K562 (cell line): Measurements from ENCODE around the gene BARX2. TPM values are rescaled to one million over a fixed set of nuclear protein-coding genes. Genes with fewer than 3 reads are reported as not detected.

Experiments
- ATAC-seq: fragments of 200-7000 bp; cut with Tn5 transposase; 3 replicates; pipeline ENCODE4 v1.9.1; 2020; ENCODE audit warnings: moderate library complexity
- BruUV-seq: library from RNA; stranded (reverse); fragments of 400-500 nt; replicated peaks from 2 replicates; lab custom pipeline; 2021; lab: Mats Ljungman, UMichigan
- CTCF ChIA-PET: fragments of 300-600 bp; formaldehyde crosslinking; extraction: SDS; loops from one replicate; lab custom pipeline; 2021; ENCODE audit warnings: low intra/inter-chr PET ratio; lab: Yijun Ruan, JAX
- POLR2A ChIA-PET: fragments of 300-600, 350-650 bp; sonication (Branson Sonifier 250); formaldehyde crosslinking; extraction: SDS; loops from one replicate; lab custom pipeline; 2021; ENCODE audit warnings: antibody characterized with exemption, inconsistent platforms; lab: Yijun Ruan, JAX
- DNase-seq, 4 experiments: peaks; one replicate each; pipeline versions ENCODE4 v3.0.0 to v3.0.0-alpha.2; 2011 to 2018; ENCODE audit warnings: low spot score in 3 of 4, mixed read lengths in 3 of 4; ENCODE audit errors: extremely low read depth in 1 of 4
- FAIRE-seq: peaks from 2 replicates; lab custom pipeline; 2011; peaks lifted over from hg19 to GRCh38; lab: Jason Lieb, UNC
- H2AFZ ChIP-seq: 2 replicates; pipeline ENCODE4 v1.6.0; 2011; ENCODE audit warnings: low read depth, low read length, control low read depth, inconsistent platforms
- H3K27ac ChIP-seq: fragments of 200-600 bp; 3 replicates; pipeline ENCODE4 v1.8.0; 2011; ENCODE audit warnings: low read depth, mild to moderate bottlenecking, control low read depth, inconsistent platforms, low read length, moderate library complexity, mixed read lengths; ENCODE audit errors: extremely low read depth
- H3K27me3 ChIP-seq, 2 experiments: fragments of 300-600 bp in 1 of 2; 2 replicates in 1 of 2; 3 replicates in 1 of 2; pipeline versions ENCODE4 v1.6.0 to v1.8.0; 2011; ENCODE audit warnings: inconsistent platforms in 2 of 2, low read length in 2 of 2, mild to moderate bottlenecking in 1 of 2, mixed read lengths in 1 of 2, moderate library complexity in 1 of 2; ENCODE audit not compliant: control insufficient read depth in 2 of 2, insufficient read depth in 2 of 2
- H3K36me3 ChIP-seq: fragments of 300-600 bp; 3 replicates; pipeline ENCODE4 v1.8.0; 2011; ENCODE audit warnings: mild to moderate bottlenecking, low read length, inconsistent platforms; ENCODE audit not compliant: control insufficient read depth, insufficient read depth
- H3K4me1 ChIP-seq, 2 experiments: fragments of 200-600 bp in 1 of 2; replicated peaks in 1 of 2; 2 replicates in 1 of 2; 3 replicates in 1 of 2; pipeline versions ENCODE4 v1.5.1 to v1.8.0; 2011; ENCODE audit warnings: inconsistent platforms in 2 of 2, low read length in 2 of 2, mild to moderate bottlenecking in 1 of 2, mixed read lengths in 1 of 2, moderate library complexity in 1 of 2; ENCODE audit not compliant: control insufficient read depth in 2 of 2, insufficient read depth in 2 of 2
- H3K4me2 ChIP-seq: 2 replicates; pipeline ENCODE4 v1.6.1; 2011; ENCODE audit warnings: low read length, control low read depth, inconsistent platforms, mixed read lengths; ENCODE audit not compliant: insufficient read depth
- H3K4me3 ChIP-seq: fragments of 200-600 bp; sonication (generic), shearing (Covaris generic); 2 replicates; pipeline ENCODE4 v1.5.1; 2016; ENCODE audit warnings: control low read depth, inconsistent platforms
- H3K79me2 ChIP-seq: fragments of 200-600 bp; 3 replicates; pipeline ENCODE4 v1.8.0; 2011; ENCODE audit warnings: low read length, inconsistent platforms; ENCODE audit not compliant: control insufficient read depth, insufficient read depth
- H3K9ac ChIP-seq, 2 experiments: 2 replicates each; pipeline versions ENCODE4 v1.6.0 to v1.6.1; 2011; ENCODE audit warnings: low read depth in 2 of 2, low read length in 2 of 2, control low read depth in 1 of 2, inconsistent platforms in 1 of 2, mild to moderate bottlenecking in 1 of 2, mixed read lengths in 1 of 2; ENCODE audit not compliant: insufficient read depth in 1 of 2
- H3K9me1 ChIP-seq: one replicate; pipeline ENCODE4 v1.6.0; 2011; ENCODE audit warnings: inconsistent platforms, mild to moderate bottlenecking, low read length, moderate library complexity; ENCODE audit not compliant: control insufficient read depth, insufficient read depth
- H3K9me3 ChIP-seq: replicated peaks from 2 replicates; pipeline ENCODE4 v1.5.1; 2011; ENCODE audit warnings: low read depth, low read length, inconsistent platforms; ENCODE audit not compliant: control insufficient read depth, insufficient read depth
- H4K20me1 ChIP-seq: replicated peaks from 2 replicates; pipeline ENCODE4 v1.6.1; 2011; ENCODE audit warnings: low read length, inconsistent platforms, mixed read lengths; ENCODE audit not compliant: control insufficient read depth, insufficient read depth
- DIDO1 ChIP-seq: fragments of 450-650 bp; IDR thresholded peaks from 2 replicates; pipeline ENCODE4 v1.6.1; 2016; ENCODE audit warnings: low read depth, missing biosample characterization, missing genetic modification characterization
- DPF2 ChIP-seq: fragments of 450-650 bp; IDR thresholded peaks from 2 replicates; pipeline ENCODE4 v1.6.1; 2016
- HMG20B ChIP-seq: fragments of 250-450 bp; sonication (Bioruptor Pico); IDR thresholded peaks from 2 replicates; pipeline ENCODE4 v1.5.0; 2021; ENCODE audit warnings: mild to moderate bottlenecking
- JUNB ChIP-seq: fragments of 450-650 bp; formaldehyde crosslinking; conservative IDR thresholded peaks from 2 replicates; pipeline ENCODE4 v1.4.0; 2020; ENCODE audit warnings: mild to moderate bottlenecking
- PTTG1 ChIP-seq: fragments of 450-650 bp; IDR thresholded peaks from 2 replicates; pipeline ENCODE4 v1.6.1; 2016; ENCODE audit warnings: low read depth, mild to moderate bottlenecking, missing genetic modification characterization, missing compliant biosample characterization
- TSC22D4 ChIP-seq: fragments of 450-650 bp; IDR thresholded peaks from 2 replicates; pipeline ENCODE4 v1.6.1; 2016; ENCODE audit warnings: missing genetic modification characterization, missing biosample characterization, control low read depth
- ZFP36 ChIP-seq: fragments of 150-350 bp; IDR thresholded peaks from 2 replicates; pipeline ENCODE4 v1.6.1; 2018; ENCODE audit warnings: low read length, low read depth; ENCODE audit not compliant: partially characterized antibody
- ZFX ChIP-seq: sonication (generic); formaldehyde crosslinking; IDR thresholded peaks from 2 replicates; pipeline ENCODE4 v1.8.0; 2022; ENCODE audit warnings: mild to moderate bottlenecking, missing genetic modification reagents, moderate library complexity
- ZNF212 ChIP-seq: fragments of 450-650 bp; formaldehyde crosslinking; IDR thresholded peaks from 2 replicates; pipeline ENCODE4 v1.4.0; 2020; ENCODE audit warnings: mild to moderate bottlenecking
- ZNF253 ChIP-seq: fragments of 250-450 bp; sonication (Bioruptor Pico); conservative IDR thresholded peaks from 2 replicates; pipeline ENCODE4 v1.6.1; 2021; ENCODE audit warnings: mild to moderate bottlenecking
- ZNF507 ChIP-seq: conservative IDR thresholded peaks from 2 replicates; pipeline ENCODE4 v1.6.1; 2017; ENCODE audit warnings: missing genetic modification characterization, missing compliant biosample characterization
- ZNF592 ChIP-seq: fragments of 450-650 bp; IDR thresholded peaks from 2 replicates; pipeline ENCODE4 v1.6.1; 2017; ENCODE audit warnings: antibody characterized with exemption, mild to moderate bottlenecking
- ZNF77 ChIP-seq: fragments of 250-450 bp; sonication (Bioruptor Pico); IDR thresholded peaks from 2 replicates; pipeline ENCODE4 v1.5.0; 2020
- ZNF830 ChIP-seq: fragments of 250-450 bp; sonication (Bioruptor Pico); IDR thresholded peaks from 2 replicates; pipeline ENCODE4 v1.5.0; 2021; ENCODE audit warnings: mild to moderate bottlenecking
- WGBS: fragments of 100-300 bp; shearing (Covaris generic); methylation state at CpG from one replicate; pipeline ENCODE4 v1.1.6; 2016; ENCODE audit warnings: low coverage, mixed read lengths; ENCODE audit not compliant: insufficient coverage; ENCODE audit errors: missing lambda C conversion rate; 5-methylcytosine and 5-hydroxymethylcytosine counted together
- in situ Hi-C: fragments of 300-500 bp; cut with MboI; formaldehyde crosslinking; loops from 4 replicates; pipeline ENCODE4 v1.15.0; 2018; ENCODE audit warnings: inconsistent platforms, mixed read lengths
- intact Hi-C: fragments of 100-400 bp; cut with micrococcal nuclease; formaldehyde crosslinking; loops from 2 replicates; pipeline ENCODE4 v1.14.2; 2022
- polyA plus RNA-seq, 8 experiments: library from polyadenylated mRNA; depleted of rRNA in 4 of 8; stranded (reverse) in 5 of 8; unstranded in 3 of 8; fragments of >200 nt; fragmentation: Nextera tagmentation in 2 of 8; fragmentation: Illumina TruSeq in 1 of 8; extraction: Ambion mirVana in 2 of 8; extraction: Trizol in 1 of 8; gene quantifications; 2 replicates each; pipeline versions ENCODE4 v1.2.1 to v1.2.3, GENCODE V29; 2011 to 2014; ENCODE audit warnings: inconsistent platforms in 1 of 8, missing spikeins in 1 of 8
- total RNA-seq, 7 experiments: library from RNA; depleted of rRNA in 6 of 7; stranded (reverse); fragments of >200 nt in 6 of 7; fragmentation: Illumina TruSeq in 2 of 7; extraction: Trizol in 2 of 7; gene quantifications; 2 replicates each; pipeline versions ENCODE4 v1.2.1 to v1.2.3, GENCODE V29; 2011 to 2021; ENCODE audit warnings: low replicate concordance in 1 of 7

BARX2 gene
- total and polyA plus RNA-seq, 9 of the 15 experiments (the other 6 are each of a cell fraction or from before 2014, with no cell fraction given): not detected

- no peak overlapping the region for H3K4me3 ChIP-seq
- ATAC-seq (no peak), FAIRE-seq (no peak), DNase-seq (no peak)
- H2AFZ ChIP-seq: no peak overlapping the region
- POLR2A ChIA-PET: no interaction called here
- CTCF ChIA-PET: no interaction called here
- WGBS: 1% methylated on average over 5 of the region's 5 CpGs
- no peak overlapping the region for H3K4me2 ChIP-seq
- H4K20me1 ChIP-seq: no peaks in the 10 kb centered on the region
- no peaks in the 10 kb centered on the region for H3K9me1 ChIP-seq
- in situ Hi-C loops: no loop called here
- no peaks in the 10 kb centered on the region for H3K36me3 ChIP-seq
- no peaks in the 10 kb centered on the region for H3K4me1 ChIP-seq
- H3K9me3 ChIP-seq: no peaks in the 10 kb centered on the region
- H3K9ac ChIP-seq: no peak overlapping the region
- no peak overlapping the region for H3K27ac ChIP-seq
- TF ChIP-seq ZNF830 (no peak), ZNF253 (no peak), PTTG1 (tag) (no peak), DPF2 (no peak), JUNB (CRISPR knock-in tag) (no peak), ZNF77 (CRISPR knock-in tag) (no peak)
- H3K79me2 ChIP-seq: no peaks in the 10 kb centered on the region
- intact Hi-C loops: no loop called here
- BruUV-seq: no TSS peak
- peaks cover 0 to 7% of the 10 kb centered on the region in 2 experiments; a peak in 2 of 5 replicates for H3K27me3 ChIP-seq
Measured at GRCh38 chr11:129391360-129391759, 15.7 kb downstream of the BARX2 start.

GRCh38 chr11:129391821-129392220, 16.2 kb downstream of the BARX2 start:
- H3K27me3 ChIP-seq: peaks cover 0 to 7% of the 10 kb centered on the region in 2 experiments; a peak in 2 of 5 replicates
- no TSS peak for BruUV-seq
- TF ChIP-seq ZFX (CRISPR knock-in tag) (no peak), ZNF592 (no peak), DIDO1 (no peak), HMG20B (no peak), TSC22D4 (tag) (no peak), ZNF212 (CRISPR knock-in tag) (no peak), ZFP36 (no peak), ZNF507 (tag) (no peak)

More at GRCh38 chr11:129391821-129392220, 16.2 kb downstream of the BARX2 start:
- POLR2A ChIA-PET: no interaction called here
- Histone ChIP-seq H3K4me3 (no peak overlapping the region), H4K20me1 (no peaks in the 10 kb centered on the region), H3K79me2 (no peaks in the 10 kb centered on the region), H3K27ac (no peak overlapping the region), H3K36me3 (no peaks in the 10 kb centered on the region), H3K4me2 (no peak overlapping the region), H3K9me1 (no peaks in the 10 kb centered on the region), H3K4me1 (no peaks in the 10 kb centered on the region), H3K9me3 (no peaks in the 10 kb centered on the region), H2AFZ (no peak overlapping the region), H3K9ac (no peak overlapping the region)
- in situ Hi-C loops: no loop called here
- ATAC-seq (no peak), FAIRE-seq (no peak), DNase-seq (no peak)
- 2% methylated on average over 6 of the region's 6 CpGs for WGBS
- intact Hi-C loops: no loop called here
- CTCF ChIA-PET: no interaction called here
